SK-N-MC (cell line): ENCODE results near the gene SLC12A1.

Experiments
- EZH2 ChIP-seq: fragments of 200-600 bp; sonication (generic); IDR thresholded peaks from one replicate; pipeline ENCODE4 v1.6.1; 2017; ENCODE audit warnings: antibody characterized with exemption
- FOXP2 ChIP-seq: optimal IDR thresholded peaks from 2 replicates; pipeline ENCODE3; 2011; ENCODE audit warnings: mild to moderate bottlenecking, moderate library complexity; ENCODE audit not compliant: insufficient read depth; ENCODE audit errors: extremely low read length, control extremely low read depth
- POLR2AphosphoS5 ChIP-seq: IDR thresholded peaks from 2 replicates; pipeline ENCODE4 v1.6.1; 2012; ENCODE audit warnings: mild to moderate bottlenecking, low read depth, low read length, borderline replicate concordance

DNA sequence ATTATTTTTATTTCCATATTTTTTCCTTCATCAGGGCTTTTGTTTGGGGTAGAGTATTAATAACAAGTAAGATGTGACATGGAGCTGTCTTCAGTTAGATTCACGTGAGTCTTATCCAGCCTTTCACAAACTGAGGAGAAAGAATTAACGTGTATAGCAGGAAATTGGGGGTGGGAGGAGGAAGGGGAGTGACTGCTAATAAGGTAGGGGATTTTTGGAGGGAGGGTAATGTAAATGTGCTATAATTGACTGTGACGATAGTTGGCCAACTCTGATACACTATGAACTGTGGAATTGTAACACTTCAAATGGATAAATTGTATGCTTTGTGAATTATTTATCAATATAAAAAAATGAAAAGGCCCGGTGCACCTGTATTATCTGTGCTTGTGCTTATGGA lies 134.0 kb downstream of the SLC12A1 start:
- TF ChIP-seq EZH2 (no peak), POLR2AphosphoS5 (no peak), FOXP2 (no peak)
